Measurements from ENCODE around the gene INSYN2A. TPM values are rescaled to one million over a fixed set of nuclear protein-coding genes. Genes with fewer than 3 reads are reported as not detected.

Gene INSYN2A
- total RNA-seq, 1 donor from 2014 or later = 7.8 TPM

GRCh38 chr10:127195571-127196281, 665 bp downstream of the INSYN2A start:
- DNase-seq = no peak

DNA sequence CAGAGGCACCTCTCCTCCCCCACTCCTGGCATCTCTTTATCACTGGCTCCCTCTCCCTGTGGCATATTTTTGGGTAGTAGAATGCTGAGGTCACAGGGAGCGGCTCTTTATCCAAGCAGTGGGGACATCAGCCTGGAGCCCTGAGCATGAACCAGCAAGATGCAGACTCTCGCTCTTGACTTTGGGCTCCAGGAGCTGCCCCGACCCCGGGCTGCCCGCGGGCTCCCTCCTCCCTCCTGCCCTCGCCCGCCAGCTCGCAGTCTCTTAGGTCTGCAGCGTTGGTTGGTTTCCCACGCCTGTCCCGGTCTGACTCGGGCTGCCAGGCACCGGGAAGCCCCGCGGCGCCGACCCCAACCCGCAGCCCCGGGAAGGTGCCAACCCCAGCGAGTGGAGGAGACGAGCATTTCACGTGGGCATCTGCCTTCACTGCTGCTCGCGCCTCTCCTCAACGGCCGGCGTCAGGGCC, 1.3 kb downstream of the INSYN2A start:
- no peak for DNase-seq

DNA sequence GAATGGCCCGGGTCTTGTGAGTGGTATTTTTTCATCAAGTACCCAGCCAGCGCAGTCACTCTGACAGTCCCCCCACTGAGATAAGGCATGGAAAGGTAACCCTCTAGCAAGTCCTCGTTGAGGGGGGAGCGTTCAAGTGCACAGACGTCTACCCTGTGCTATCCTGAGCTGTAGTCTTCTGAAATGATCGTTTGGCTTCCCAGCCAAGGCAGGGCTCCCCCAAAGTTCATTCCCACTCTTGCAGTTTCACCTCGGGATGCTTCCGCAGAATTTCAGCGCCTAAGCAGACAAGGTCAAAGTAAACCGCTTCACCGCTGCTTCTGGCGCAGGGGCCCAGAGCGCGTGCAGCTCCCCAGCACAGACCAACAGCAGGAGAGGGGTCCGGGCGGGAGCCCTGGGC, 1.8 kb downstream of the INSYN2A start:
- DNase-seq = no peak

GRCh38 chr10:127194111-127194510, 2.3 kb downstream of the INSYN2A start:
- no peak for DNase-seq

DNA sequence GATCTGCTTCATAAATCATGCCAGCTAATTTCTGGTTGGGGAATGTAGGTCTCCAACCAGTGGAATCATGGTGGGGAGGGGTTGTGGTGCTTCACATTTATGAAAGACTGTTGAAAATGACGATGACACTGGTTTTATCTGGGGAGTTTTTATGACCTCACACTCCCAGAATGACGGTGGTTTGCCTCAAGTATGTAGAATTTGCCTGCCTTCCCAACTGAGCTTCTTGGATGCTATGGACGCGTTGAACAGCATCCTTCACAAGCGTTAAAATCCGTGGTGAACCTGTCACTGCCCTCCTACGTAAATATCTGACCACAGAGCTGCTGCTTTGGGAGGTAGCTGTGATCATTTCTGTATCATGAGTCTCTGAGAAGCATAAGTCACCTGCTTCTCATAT, 3.3 kb downstream of the INSYN2A start:
- no peak for DNase-seq

- no peak for DNase-seq
Observed at GRCh38 chr10:127190427-127190826, 6.0 kb downstream of the INSYN2A start.

DNA sequence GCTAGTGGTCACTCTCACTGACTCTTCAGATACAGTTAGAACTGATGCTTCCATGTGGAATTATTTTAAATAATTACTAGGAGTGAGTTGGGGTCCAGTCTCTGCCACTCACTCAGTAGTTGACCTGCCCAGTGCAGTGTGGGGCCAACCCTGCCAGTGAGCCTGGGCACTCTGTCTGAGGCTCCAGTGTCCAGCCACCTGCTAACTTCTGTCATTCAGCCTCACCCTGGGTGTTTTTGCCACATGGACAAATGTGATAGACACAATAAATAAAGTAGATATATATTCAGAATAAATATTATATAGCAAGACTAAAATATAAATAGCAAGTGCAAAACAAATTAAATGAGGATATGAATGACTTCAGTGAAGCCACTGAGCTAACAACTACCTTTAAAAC, 7.2 kb downstream of the INSYN2A start:
- no peak for DNase-seq

DNA sequence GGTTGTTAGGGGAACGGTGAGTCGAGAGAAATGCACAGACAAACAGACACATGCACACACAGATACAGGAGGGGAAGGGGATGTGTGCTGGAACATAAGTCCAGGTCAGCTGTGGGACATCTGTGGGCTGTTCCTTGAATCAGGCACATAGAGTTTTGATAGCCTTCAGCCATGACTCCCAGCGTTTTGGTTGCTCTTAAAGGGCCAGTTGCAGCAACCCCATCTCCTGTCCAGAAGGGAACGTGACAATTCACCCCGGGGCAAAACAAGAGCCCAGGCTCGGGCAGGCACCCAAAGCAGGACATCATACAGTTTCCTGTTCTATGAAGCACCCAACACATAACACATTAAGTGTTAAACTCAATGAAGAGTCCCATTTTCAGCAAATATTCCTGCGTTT, 9.6 kb downstream of the INSYN2A start:
- DNase-seq = no peak

- no peak for DNase-seq
Observed at GRCh38 chr10:127184582-127184981, 11.8 kb downstream of the INSYN2A start.

GRCh38 chr10:127182161-127182560, 14.2 kb downstream of the INSYN2A start:
- DNase-seq = no peak

DNA sequence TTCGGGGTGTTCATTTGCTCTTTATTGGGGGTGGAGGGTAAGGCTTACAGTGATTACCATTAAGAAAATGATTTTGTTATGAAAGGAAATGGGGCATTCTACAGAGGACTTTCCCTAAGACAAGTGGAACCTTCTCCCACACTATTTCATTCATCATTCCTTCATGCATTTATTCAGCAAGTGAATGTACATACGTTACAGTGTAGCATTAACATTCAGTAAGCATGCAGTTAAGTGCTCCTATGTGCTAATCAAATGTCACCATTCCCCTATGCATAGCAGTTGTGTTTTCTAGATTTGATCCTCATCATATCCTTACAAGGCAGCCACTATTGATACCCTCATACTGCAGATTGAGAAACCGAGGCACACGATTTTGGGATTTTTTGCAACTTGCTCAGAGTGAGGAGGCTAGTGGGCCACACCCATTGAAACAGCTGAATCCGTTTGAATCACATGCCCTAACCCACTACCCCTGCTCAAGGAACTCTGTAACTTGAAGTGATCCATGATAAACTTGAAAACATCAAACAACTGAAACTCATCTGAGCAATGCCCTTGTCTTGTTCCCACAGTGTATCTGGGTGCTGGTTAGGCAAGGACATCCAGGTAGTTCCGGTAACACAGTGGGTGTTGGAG, 16.7 kb downstream of the INSYN2A start:
- DNase-seq = no peak

- no peak for DNase-seq
Observed at GRCh38 chr10:127176649-127177048, 19.7 kb downstream of the INSYN2A start.

DNA sequence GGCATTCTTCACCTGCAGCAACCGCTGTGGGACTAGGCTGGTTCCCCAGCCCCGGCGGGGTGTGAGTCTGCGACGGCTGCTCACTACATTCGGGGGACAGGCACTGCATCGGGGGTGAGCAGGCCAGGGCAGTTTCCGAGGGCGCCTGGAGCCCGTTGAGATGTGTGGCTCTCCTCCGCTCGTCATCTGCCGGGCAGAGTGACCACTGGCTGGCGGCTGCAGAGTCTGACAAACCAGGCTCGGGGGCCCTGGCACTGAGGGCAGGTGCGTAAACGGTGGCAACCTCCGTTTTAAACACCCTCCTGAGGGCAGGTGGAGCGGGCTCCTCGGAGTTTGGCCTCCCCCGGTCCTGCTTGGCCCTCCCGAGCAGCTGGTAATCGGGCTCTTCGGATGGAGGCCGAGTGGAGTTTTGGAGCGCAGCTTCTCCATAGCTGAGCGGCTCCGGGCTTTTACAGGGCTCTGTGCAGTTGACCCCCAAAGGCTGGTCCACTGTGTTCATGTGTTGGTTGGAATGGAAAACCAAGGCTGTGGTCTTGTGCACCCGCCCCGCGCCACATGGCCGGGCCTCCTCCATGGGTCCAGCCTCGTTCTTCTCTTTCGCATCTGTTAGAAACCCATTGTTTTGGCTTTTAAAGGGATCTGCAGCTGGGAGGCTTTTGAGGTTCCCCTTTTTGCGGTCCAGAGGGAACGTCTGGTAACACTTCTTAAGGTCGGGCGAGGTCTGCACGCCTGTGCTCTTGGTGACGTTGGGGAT, 20.9 kb downstream of the INSYN2A start:
- DNase-seq = no peak

GRCh38 chr10:127174866-127175265, 21.5 kb downstream of the INSYN2A start:
- DNase-seq = no peak

DNA sequence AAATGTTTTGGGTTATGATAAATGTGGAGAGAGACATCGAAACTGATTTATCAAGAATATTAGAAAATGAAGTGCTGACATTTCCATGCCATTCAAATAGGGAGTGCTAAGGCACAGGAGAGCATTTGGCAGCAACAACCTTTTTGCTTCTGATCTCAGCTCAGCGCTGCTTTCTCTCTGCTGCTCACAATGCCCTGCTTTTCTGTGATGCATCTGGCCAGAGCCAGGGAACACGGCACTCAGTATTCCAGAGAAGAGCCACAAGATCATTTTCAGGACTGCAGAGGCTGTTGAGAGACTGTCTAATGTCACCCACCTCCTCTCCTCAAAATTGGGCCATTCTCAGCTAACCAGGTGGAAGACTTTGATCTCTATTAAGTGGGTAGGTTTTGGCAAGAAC, 28.1 kb downstream of the INSYN2A start:
- DNase-seq = peak; percentile 11

- no peak for DNase-seq
Observed at GRCh38 chr10:127162841-127163240, 33.5 kb downstream of the INSYN2A start.

- no peak for DNase-seq
Observed at GRCh38 chr10:127161482-127161881, 34.9 kb downstream of the INSYN2A start.

DNA sequence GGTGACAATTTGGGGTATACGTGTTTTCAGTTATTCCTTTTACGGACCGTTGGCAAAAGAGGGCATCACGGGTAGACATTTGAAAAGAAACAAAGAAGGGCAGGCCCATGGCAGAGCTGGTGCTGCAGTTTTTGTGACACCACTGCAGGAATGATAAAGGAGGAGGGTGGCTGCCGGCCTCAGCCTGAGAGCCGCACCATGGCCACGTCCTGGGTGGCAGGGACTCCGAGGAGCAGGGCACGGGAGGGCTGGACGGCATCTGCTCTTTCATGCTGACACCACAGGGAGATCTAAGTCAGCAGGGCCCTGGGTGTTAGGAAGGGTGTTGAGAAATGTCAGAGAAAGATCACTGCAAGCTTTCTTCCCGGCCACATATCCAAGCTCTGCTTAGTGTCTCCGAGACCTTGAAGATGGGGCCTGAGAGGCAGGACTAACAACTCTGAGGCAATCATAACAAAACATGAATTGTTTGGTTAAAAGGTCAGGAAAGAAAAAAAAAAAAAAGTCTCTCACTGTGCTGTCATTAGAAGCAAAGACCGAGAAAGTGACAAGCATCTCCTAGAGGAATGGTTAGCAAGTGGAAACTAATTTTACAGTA, 36.6 kb downstream of the INSYN2A start:
- no peak for DNase-seq

- no peak for DNase-seq
Observed at GRCh38 chr10:127158662-127159061, 37.7 kb downstream of the INSYN2A start.

GRCh38 chr10:127157506-127158200, 38.7 kb downstream of the INSYN2A start:
- no peak for DNase-seq

GRCh38 chr10:127157089-127157488, 39.3 kb downstream of the INSYN2A start:
- no peak for DNase-seq

Measured in occipital lobe (tissue), 2 donors.